Endothelial cell of umbilical vein (primary cell): Measurements from ENCODE around the gene SYNDIG1. TPM values are rescaled to one million over a fixed set of nuclear protein-coding genes. Genes with fewer than 3 reads are reported as not detected.

ENCODE experiments used
- BruUV-seq: library from RNA; stranded (reverse); fragments of 400-500 nt; replicated peaks from 2 replicates; lab custom pipeline; 2021; lab: Mats Ljungman, UMichigan
- CTCF ChIA-PET: fragments of 300-600, 350-600 bp; sonication (Branson Sonifier 250); formaldehyde crosslinking; loops from one replicate; lab custom pipeline; 2021; ENCODE audit warnings: antibody characterized with exemption, inconsistent platforms; lab: Charles Lee
- POLR2A ChIA-PET: fragments of 300-600, 350-600 bp; sonication (Branson Sonifier 250); formaldehyde crosslinking; loops from one replicate; lab custom pipeline; 2021; ENCODE audit warnings: antibody characterized with exemption, inconsistent platforms; lab: Charles Lee
- DNase-seq: peaks from one replicate; pipeline ENCODE4 v3.0.0-alpha.2; 2011; ENCODE audit warnings: low read depth, low spot score
- FAIRE-seq: peaks from 2 replicates; lab custom pipeline; 2011; peaks lifted over from hg19 to GRCh38; lab: Jason Lieb, UNC
- H2AFZ ChIP-seq: 2 replicates; pipeline ENCODE4 v1.6.0; 2012; ENCODE audit warnings: low read depth, low read length, control low read depth, inconsistent platforms
- H3K27ac ChIP-seq: 2 replicates; pipeline ENCODE4 v1.5.1; 2011; ENCODE audit warnings: low read depth, mild to moderate bottlenecking, control low read depth, low read length, moderate library complexity; ENCODE audit not compliant: insufficient read depth
- H3K27me3 ChIP-seq, 2 experiments: 2 replicates each; pipeline versions ENCODE4 v1.6.0 to v1.6.1; 2011; ENCODE audit warnings: low read length in 2 of 2, mixed read lengths in 1 of 2; ENCODE audit not compliant: control insufficient read depth in 2 of 2, insufficient read depth in 2 of 2
- H3K36me3 ChIP-seq, 2 experiments: 2 replicates in 1 of 2; 3 replicates in 1 of 2; pipeline ENCODE4 v1.5.1; 2011; ENCODE audit warnings: low read length in 2 of 2, mild to moderate bottlenecking in 1 of 2, moderate library complexity in 1 of 2; ENCODE audit not compliant: control insufficient read depth in 2 of 2, insufficient read depth in 2 of 2; ENCODE audit errors: extremely low read depth in 1 of 2
- H3K4me1 ChIP-seq: 3 replicates; pipeline ENCODE4 v1.5.1; 2011; ENCODE audit warnings: mild to moderate bottlenecking, low read length; ENCODE audit not compliant: control insufficient read depth, insufficient read depth; ENCODE audit errors: extremely low read depth
- H3K4me2 ChIP-seq: 2 replicates; pipeline ENCODE4 v1.6.1; 2011; ENCODE audit warnings: low read length, control low read depth, mixed read lengths; ENCODE audit not compliant: insufficient read depth
- H3K4me3 ChIP-seq, 3 experiments: fragments of 200-600 bp in 1 of 3; sonication (generic), shearing (Covaris generic) in 1 of 3; replicated peaks in 1 of 3; 2 replicates each; pipeline ENCODE4 v1.5.1; 2011 to 2016; ENCODE audit warnings: control low read depth in 3 of 3, low read length in 3 of 3, mild to moderate bottlenecking in 2 of 3, inconsistent platforms in 1 of 3, low read depth in 1 of 3, moderate library complexity in 1 of 3; ENCODE audit not compliant: insufficient read depth in 1 of 3
- H3K79me2 ChIP-seq: 2 replicates; pipeline ENCODE4 v1.6.0; 2012; ENCODE audit warnings: low read length, inconsistent platforms; ENCODE audit not compliant: control insufficient read depth, insufficient read depth
- H3K9ac ChIP-seq: replicated peaks from 2 replicates; pipeline ENCODE3; 2011; ENCODE audit warnings: low read length, control low read depth; ENCODE audit not compliant: insufficient read depth; ENCODE audit errors: extremely low read depth
- H3K9me1 ChIP-seq: replicated peaks from 3 replicates; pipeline ENCODE4 v1.6.0; 2011; ENCODE audit warnings: mild to moderate bottlenecking, low read length; ENCODE audit not compliant: control insufficient read depth, insufficient read depth; ENCODE audit errors: extremely low read depth
- H3K9me3 ChIP-seq: replicated peaks from 2 replicates; pipeline ENCODE4 v1.5.1; 2012; ENCODE audit warnings: low read length, inconsistent platforms; ENCODE audit not compliant: control insufficient read depth, insufficient read depth
- H4K20me1 ChIP-seq: replicated peaks from 2 replicates; pipeline ENCODE3; 2011; ENCODE audit warnings: mild to moderate bottlenecking, low read length; ENCODE audit not compliant: control insufficient read depth, insufficient read depth; ENCODE audit errors: extremely low read depth
- EZH2 ChIP-seq: IDR thresholded peaks from 2 replicates; pipeline ENCODE4 v1.6.1; 2012; ENCODE audit warnings: borderline replicate concordance, low read depth, mild to moderate bottlenecking, moderate library complexity, low read length, inconsistent platforms; ENCODE audit not compliant: severe bottlenecking
- FOS ChIP-seq: IDR thresholded peaks from 2 replicates; pipeline ENCODE4 v1.6.1; 2011; ENCODE audit warnings: mild to moderate bottlenecking, low read length, moderate library complexity, borderline replicate concordance; ENCODE audit not compliant: insufficient read depth
- GATA2 ChIP-seq: IDR thresholded peaks from 2 replicates; pipeline ENCODE4 v1.7.0; 2011; ENCODE audit warnings: low read depth, mild to moderate bottlenecking, moderate library complexity, mixed read lengths, low read length; ENCODE audit not compliant: insufficient read length, insufficient read depth
- JUN ChIP-seq: IDR thresholded peaks from 2 replicates; pipeline ENCODE4 v1.6.1; 2011; ENCODE audit warnings: borderline replicate concordance, low read depth; ENCODE audit not compliant: insufficient read length, insufficient read depth
- MYC ChIP-seq: IDR thresholded peaks from one replicate; pipeline ENCODE4 v1.6.1; 2011; ENCODE audit warnings: mild to moderate bottlenecking, low read depth, low read length
- POLR2A ChIP-seq: IDR thresholded peaks from 2 replicates; pipeline ENCODE4 v1.6.1; 2012; ENCODE audit warnings: low read depth, mild to moderate bottlenecking, control low read depth, low read length
- POLR2AphosphoS5 ChIP-seq: IDR thresholded peaks from 2 replicates; pipeline ENCODE4 v1.6.1; 2012; ENCODE audit warnings: low read depth, mild to moderate bottlenecking, control low read depth, low read length, moderate library complexity; ENCODE audit not compliant: insufficient read depth
- dilution Hi-C: fragments of 300-500 bp; cut with MboI; formaldehyde crosslinking; loops from one replicate; pipeline ENCODE4 v1.15.0; 2019; ENCODE audit warnings: low sequenced_read_pairs; ENCODE audit not compliant: extremely low pct_ligation_motif_present
- intact Hi-C: fragments of 100-400 bp; cut with micrococcal nuclease; formaldehyde crosslinking; loops from one replicate; pipeline ENCODE4 v1.10.0; 2022
- polyA plus RNA-seq, 4 experiments: library from polyadenylated mRNA; depleted of rRNA in 3 of 4; stranded (reverse) in 3 of 4; unstranded in 1 of 4; fragments of >200 nt; gene quantifications; 2 replicates each; pipeline versions ENCODE4 v1.2.1 to v1.2.3, GENCODE V29; 2011 to 2012; ENCODE audit warnings: missing spikeins in 1 of 4
- total RNA-seq: library from RNA; stranded (reverse); gene quantifications from 2 replicates; pipeline ENCODE4 v1.2.3, GENCODE V29; 2021
- TF ChIP-seq, protein P1 (sequence below), 2 donors: IDR thresholded peaks; 1 replicate in 1 of 2; 2 replicates in 1 of 2; pipeline ENCODE4 v1.5.1; 2011; ENCODE audit warnings: low read length in 2 of 2, mild to moderate bottlenecking in 2 of 2, moderate library complexity in 2 of 2, control low read depth in 1 of 2, inconsistent platforms in 1 of 2, low read depth in 1 of 2; ENCODE audit not compliant: insufficient read depth in 1 of 2; ENCODE audit errors: extremely low read depth in 1 of 2
- TF ChIP-seq, protein P2 (sequence below): IDR thresholded peaks from 2 replicates; pipeline ENCODE4 v1.6.1; 2011; ENCODE audit not compliant: insufficient read depth, insufficient read length

SYNDIG1 gene
- total and polyA plus RNA-seq, 2 donors (not counting 3 experiments of a cell fraction or from before 2014, with no cell fraction given), result not detected

DNA sequence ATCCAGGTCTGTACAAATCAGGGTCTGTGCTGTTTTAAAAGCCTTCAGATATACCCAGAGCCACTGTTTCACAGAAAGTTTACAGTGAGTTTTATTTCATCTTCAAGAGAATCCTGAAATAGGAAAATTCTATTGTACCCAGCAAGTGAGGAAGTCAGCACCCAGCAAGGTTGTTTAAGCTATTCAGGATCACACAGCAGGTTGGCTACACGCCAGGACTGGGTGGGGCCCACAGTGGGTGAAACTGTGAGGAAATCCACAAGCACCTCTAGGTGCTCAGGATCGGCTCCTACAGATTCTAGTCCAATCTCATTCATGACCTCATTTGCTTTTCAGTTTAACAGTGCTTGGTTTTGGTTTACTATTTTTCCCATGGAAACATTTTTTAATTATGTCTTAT is 128.9 kb downstream of the SYNDIG1 start:
- Histone ChIP-seq H4K20me1 (no peaks in the 10 kb centered on the region), H3K9ac (no peak overlapping the region), H3K4me2 (no peak overlapping the region), H3K4me1 (no peaks in the 10 kb centered on the region), H3K79me2 (no peaks in the 10 kb centered on the region), H3K9me3 (peaks cover 6% of the 10 kb centered on the region), H3K4me3 (no peak overlapping the region), H3K27me3 (no peaks in the 10 kb centered on the region), H2AFZ (no peak overlapping the region), H3K36me3 (no peaks in the 10 kb centered on the region), H3K9me1 (no peaks in the 10 kb centered on the region), H3K27ac (no peak overlapping the region)
- BruUV-seq, result no TSS peak
- dilution Hi-C loops, result no loop called here
- FAIRE-seq (no peak), DNase-seq (no peak)
- TF ChIP-seq POLR2A, result no peak
- TF ChIP-seq POLR2AphosphoS5, result no peak
- no peak for TF ChIP-seq EZH2
- no peak for TF ChIP-seq MYC
- no peak for TF ChIP-seq FOS
- TF ChIP-seq, protein P1, sequence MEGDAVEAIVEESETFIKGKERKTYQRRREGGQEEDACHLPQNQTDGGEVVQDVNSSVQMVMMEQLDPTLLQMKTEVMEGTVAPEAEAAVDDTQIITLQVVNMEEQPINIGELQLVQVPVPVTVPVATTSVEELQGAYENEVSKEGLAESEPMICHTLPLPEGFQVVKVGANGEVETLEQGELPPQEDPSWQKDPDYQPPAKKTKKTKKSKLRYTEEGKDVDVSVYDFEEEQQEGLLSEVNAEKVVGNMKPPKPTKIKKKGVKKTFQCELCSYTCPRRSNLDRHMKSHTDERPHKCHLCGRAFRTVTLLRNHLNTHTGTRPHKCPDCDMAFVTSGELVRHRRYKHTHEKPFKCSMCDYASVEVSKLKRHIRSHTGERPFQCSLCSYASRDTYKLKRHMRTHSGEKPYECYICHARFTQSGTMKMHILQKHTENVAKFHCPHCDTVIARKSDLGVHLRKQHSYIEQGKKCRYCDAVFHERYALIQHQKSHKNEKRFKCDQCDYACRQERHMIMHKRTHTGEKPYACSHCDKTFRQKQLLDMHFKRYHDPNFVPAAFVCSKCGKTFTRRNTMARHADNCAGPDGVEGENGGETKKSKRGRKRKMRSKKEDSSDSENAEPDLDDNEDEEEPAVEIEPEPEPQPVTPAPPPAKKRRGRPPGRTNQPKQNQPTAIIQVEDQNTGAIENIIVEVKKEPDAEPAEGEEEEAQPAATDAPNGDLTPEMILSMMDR (IDR thresholded peaks at IDR 0.05; ENCODE audit: extremely low read depth in 1 of 2, insufficient read depth in 1 of 2, low read depth in 1 of 2, low read length in 2 of 2), result no peak
- TF ChIP-seq, protein P2, sequence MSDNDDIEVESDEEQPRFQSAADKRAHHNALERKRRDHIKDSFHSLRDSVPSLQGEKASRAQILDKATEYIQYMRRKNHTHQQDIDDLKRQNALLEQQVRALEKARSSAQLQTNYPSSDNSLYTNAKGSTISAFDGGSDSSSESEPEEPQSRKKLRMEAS, result no peak
- no peak for TF ChIP-seq JUN
- no peak for TF ChIP-seq GATA2
- CTCF ChIA-PET, result no interaction called here
- intact Hi-C loops, result no loop called here
- POLR2A ChIA-PET, result no interaction called here
